H9 (cell line): Measurements from ENCODE around the gene RETN. TPM values are rescaled to one million over a fixed set of nuclear protein-coding genes. Genes with fewer than 3 reads are reported as not detected.

Experiments
- DNase-seq: peaks from one replicate; pipeline ENCODE4 v3.0.0-alpha.2; 2017
- H2AFZ ChIP-seq: one replicate; pipeline ENCODE4 v1.6.1; 2013; ENCODE audit warnings: mild to moderate bottlenecking, low read length, control low read depth, moderate library complexity
- H2AK5ac ChIP-seq: 2 replicates; pipeline ENCODE4 v1.6.1; 2013; ENCODE audit warnings: low read length, control low read depth, mixed read lengths; ENCODE audit not compliant: insufficient read length
- H2BK120ac ChIP-seq: one replicate; pipeline ENCODE4 v1.6.1; 2013; ENCODE audit warnings: low read depth, mild to moderate bottlenecking, low read length, control low read depth, inconsistent platforms; ENCODE audit not compliant: poor library complexity, severe bottlenecking
- H2BK12ac ChIP-seq: 2 replicates; pipeline ENCODE4 v1.6.1; 2013; ENCODE audit warnings: low read length, control low read depth, mixed read lengths, low read depth; ENCODE audit not compliant: insufficient read length
- H2BK15ac ChIP-seq: 2 replicates; pipeline ENCODE4 v1.6.1; 2013; ENCODE audit warnings: low read depth, low read length, control low read depth
- H2BK20ac ChIP-seq: one replicate; pipeline ENCODE4 v1.6.1; 2013; ENCODE audit warnings: low read depth, mild to moderate bottlenecking, low read length, control low read depth, inconsistent platforms; ENCODE audit not compliant: poor library complexity, severe bottlenecking
- H2BK5ac ChIP-seq: 2 replicates; pipeline ENCODE4 v1.6.1; 2013; ENCODE audit warnings: low read length, control low read depth, mixed read lengths; ENCODE audit not compliant: insufficient read length
- H3K14ac ChIP-seq: 2 replicates; pipeline ENCODE4 v1.6.1; 2013; ENCODE audit warnings: low read length, control low read depth; ENCODE audit not compliant: insufficient read depth
- H3K18ac ChIP-seq: 2 replicates; pipeline ENCODE4 v1.6.1; 2013; ENCODE audit warnings: low read depth, mild to moderate bottlenecking, mixed read lengths, low read length, control low read depth; ENCODE audit not compliant: insufficient read length
- H3K23ac ChIP-seq: 2 replicates; pipeline ENCODE4 v1.6.1; 2013; ENCODE audit warnings: low read length, control low read depth, mixed read lengths, low read depth; ENCODE audit not compliant: insufficient read length
- H3K23me2 ChIP-seq: 2 replicates; pipeline ENCODE4 v1.6.1; 2013; ENCODE audit warnings: low read depth, mild to moderate bottlenecking, mixed read lengths, low read length, control low read depth; ENCODE audit not compliant: insufficient read length, poor library complexity, severe bottlenecking
- H3K27ac ChIP-seq: 2 replicates; pipeline ENCODE4 v1.5.1; 2013; ENCODE audit warnings: low read length, control low read depth, mixed read lengths, low read depth; ENCODE audit not compliant: insufficient read length
- H3K27me3 ChIP-seq: 2 replicates; pipeline ENCODE4 v1.6.1; 2013; ENCODE audit warnings: low read length, control low read depth, inconsistent platforms; ENCODE audit not compliant: insufficient read depth
- H3K4ac ChIP-seq: 2 replicates; pipeline ENCODE4 v1.6.1; 2013; ENCODE audit warnings: low read depth, mild to moderate bottlenecking, control low read depth, inconsistent platforms, low read length, moderate library complexity
- H3K4me1 ChIP-seq: 2 replicates; pipeline ENCODE4 v1.6.1; 2013; ENCODE audit warnings: low read length, control low read depth, inconsistent platforms; ENCODE audit not compliant: insufficient read depth
- H3K4me2 ChIP-seq: 2 replicates; pipeline ENCODE4 v1.6.1; 2013; ENCODE audit warnings: low read length, control low read depth, mixed read lengths; ENCODE audit not compliant: insufficient read length, insufficient read depth
- H3K56ac ChIP-seq: 2 replicates; pipeline ENCODE4 v1.6.1; 2013; ENCODE audit warnings: low read depth, mild to moderate bottlenecking, mixed read lengths, low read length, control low read depth; ENCODE audit not compliant: insufficient read length
- H3K79me1 ChIP-seq: 2 replicates; pipeline ENCODE4 v1.6.1; 2013; ENCODE audit warnings: low read depth, mild to moderate bottlenecking, moderate library complexity, low read length, control low read depth, inconsistent platforms; ENCODE audit not compliant: insufficient read depth, poor library complexity, severe bottlenecking
- H3K79me2 ChIP-seq: 2 replicates; pipeline ENCODE4 v1.6.1; 2013; ENCODE audit warnings: low read length, control low read depth, inconsistent platforms; ENCODE audit not compliant: insufficient read depth
- H3K9ac ChIP-seq: 2 replicates; pipeline ENCODE4 v1.6.1; 2013; ENCODE audit warnings: low read length, control low read depth, mixed read lengths; ENCODE audit not compliant: insufficient read length; ENCODE audit errors: extremely low read depth
- H3K9me3 ChIP-seq: one replicate; pipeline ENCODE4 v1.6.1; 2013; ENCODE audit warnings: low read depth, low read length, inconsistent platforms; ENCODE audit not compliant: control insufficient read depth
- H3T11ph ChIP-seq: one replicate; pipeline ENCODE4 v1.6.1; 2013; ENCODE audit warnings: mild to moderate bottlenecking, low read length, control low read depth, inconsistent platforms
- H4K20me1 ChIP-seq: one replicate; pipeline ENCODE4 v1.6.1; 2013; ENCODE audit not compliant: control insufficient read depth, insufficient read length, insufficient read depth
- H4K5ac ChIP-seq: 2 replicates; pipeline ENCODE4 v1.6.1; 2013; ENCODE audit warnings: low read depth, mild to moderate bottlenecking, mixed read lengths, low read length, control low read depth; ENCODE audit not compliant: insufficient read length
- H4K8ac ChIP-seq: replicated peaks from 2 replicates; pipeline ENCODE4 v1.6.1; 2013; ENCODE audit warnings: low read length, control low read depth, mixed read lengths, low read depth; ENCODE audit not compliant: insufficient read length
- H4K91ac ChIP-seq: 2 replicates; pipeline ENCODE4 v1.6.1; 2013; ENCODE audit warnings: low read depth, mild to moderate bottlenecking, moderate library complexity, mixed read lengths, low read length, control low read depth; ENCODE audit not compliant: insufficient read length
- H3K27ac Mint-ChIP-seq, 3 experiments: 2 replicates in 2 of 3; 3 replicates in 1 of 3; pipeline ENCODE4 v1.8.0; 2020 to 2021; ENCODE audit warnings: mixed read lengths in 3 of 3, mild to moderate bottlenecking in 1 of 3, moderate library complexity in 1 of 3
- H3K27me3 Mint-ChIP-seq: 2 replicates; pipeline ENCODE4 v1.8.0; 2021; ENCODE audit warnings: low read depth, mild to moderate bottlenecking, moderate library complexity, mixed read lengths
- H3K36me3 Mint-ChIP-seq, 3 experiments: 2 replicates in 2 of 3; 3 replicates in 1 of 3; pipeline ENCODE4 v1.8.0; 2020 to 2021; ENCODE audit warnings: low read depth in 3 of 3, mixed read lengths in 3 of 3; ENCODE audit not compliant: insufficient read depth in 1 of 3
- H3K4me1 Mint-ChIP-seq, 2 experiments: 2 replicates each; pipeline ENCODE4 v1.8.0; 2020; ENCODE audit warnings: mixed read lengths in 2 of 2
- H3K4me3 Mint-ChIP-seq, 2 experiments: 2 replicates in 1 of 2; 3 replicates in 1 of 2; pipeline ENCODE4 v1.8.0; 2020 to 2021; ENCODE audit warnings: mild to moderate bottlenecking in 2 of 2, mixed read lengths in 2 of 2, moderate library complexity in 1 of 2
- H3K9me3 Mint-ChIP-seq, 2 experiments: 2 replicates in 1 of 2; 3 replicates in 1 of 2; pipeline ENCODE4 v1.8.0; 2020; ENCODE audit warnings: mild to moderate bottlenecking in 2 of 2, mixed read lengths in 2 of 2, moderate library complexity in 1 of 2
- WGBS: extraction: QIAGEN DNeasy Blood & Tissue Kit; methylation state at CpG from one replicate; pipeline ENCODE4 v1.1.7; 2013; ENCODE audit warnings: missing lambda C conversion rate, low lambda C conversion rate, mixed read lengths; ENCODE audit not compliant: insufficient read length; ENCODE audit errors: extremely low coverage; 5-methylcytosine and 5-hydroxymethylcytosine counted together
- total RNA-seq: library from RNA; stranded (reverse); gene quantifications from 2 replicates; pipeline ENCODE4 v1.2.1, GENCODE V29; 2021
- TF ChIP-seq, protein P1 (sequence below): fragments of 200-600 bp; sonication (generic); conservative IDR thresholded peaks from 3 replicates; pipeline ENCODE4 v1.8.0; 2021; ENCODE audit warnings: antibody characterized with exemption, mild to moderate bottlenecking

Gene RETN
- total RNA-seq, 1 experiment from 2014 or later, result not detected

DNA sequence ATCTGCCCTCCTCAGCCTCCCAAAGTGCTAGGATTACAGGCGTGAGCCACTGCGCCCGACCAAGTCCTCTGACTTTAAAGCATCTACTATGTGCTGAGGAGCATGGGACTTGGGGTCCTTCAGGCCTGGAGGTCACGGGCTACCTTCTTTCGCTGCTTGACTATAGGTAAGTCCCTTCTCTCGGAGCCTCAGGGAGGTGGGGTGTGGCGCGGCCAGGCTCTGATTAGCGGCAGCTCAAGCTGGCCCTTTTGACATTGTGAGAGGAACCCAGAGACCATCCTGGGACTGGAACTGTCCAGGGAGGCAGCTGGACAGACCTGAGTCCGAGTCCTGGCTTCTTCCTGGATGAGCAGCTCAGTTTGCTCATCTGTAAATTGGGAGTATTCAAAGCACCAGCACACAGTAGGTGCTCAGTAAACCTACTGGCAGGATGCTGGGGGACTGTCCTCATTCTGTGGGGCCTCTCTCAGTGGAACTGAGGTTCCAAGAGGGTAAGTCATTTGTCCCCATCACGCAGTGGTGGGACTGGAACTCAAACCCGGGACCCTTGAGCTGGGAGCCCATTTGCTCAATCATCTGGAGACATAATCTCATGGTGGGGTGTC lies 32.3 kb downstream of the RETN start:
- Mint-ChIP-seq H3K4me1 (peaks cover 8 to 33% of the 10 kb centered on the region in 2 experiments), H3K9me3 (no peaks in the 10 kb centered on the region), H3K27ac (no peak overlapping the region), H3K4me3 (no peak overlapping the region), H3K36me3 (no peaks in the 10 kb centered on the region; a peak in 1 of 7 replicates), H3K27me3 (peaks cover 64% of the 10 kb centered on the region)
- Histone ChIP-seq H3K23ac (no peak overlapping the region), H3K4me1 (no peaks in the 10 kb centered on the region; the same call in 1 of the 2 replicates), H3K27ac (no peak overlapping the region), H2BK20ac (no peak overlapping the region), H2BK12ac (no peak overlapping the region), H3K23me2 (no peaks in the 10 kb centered on the region), H3K56ac (no peak overlapping the region), H3K79me2 (no peaks in the 10 kb centered on the region), H3K4me2 (no peak overlapping the region), H2BK5ac (no peak overlapping the region), H3T11ph (no peak overlapping the region), H3K9ac (no peak overlapping the region), H3K14ac (no peak overlapping the region), H4K20me1 (no peaks in the 10 kb centered on the region), H4K91ac (no peak overlapping the region), H4K5ac (no peak overlapping the region), H4K8ac (no peak overlapping the region), H2BK15ac (no peak overlapping the region), H3K79me1 (no peaks in the 10 kb centered on the region), H3K27me3 (no peaks in the 10 kb centered on the region), H2AK5ac (no peak overlapping the region), H3K9me3 (no peaks in the 10 kb centered on the region), H2BK120ac (no peak overlapping the region), H3K4ac (no peak overlapping the region), H2AFZ (no peak overlapping the region), H3K18ac (no peak overlapping the region)
- no peak for DNase-seq
- WGBS, result no CpG with 5 or more reads among the region's 12 CpGs
- TF ChIP-seq, protein P1, sequence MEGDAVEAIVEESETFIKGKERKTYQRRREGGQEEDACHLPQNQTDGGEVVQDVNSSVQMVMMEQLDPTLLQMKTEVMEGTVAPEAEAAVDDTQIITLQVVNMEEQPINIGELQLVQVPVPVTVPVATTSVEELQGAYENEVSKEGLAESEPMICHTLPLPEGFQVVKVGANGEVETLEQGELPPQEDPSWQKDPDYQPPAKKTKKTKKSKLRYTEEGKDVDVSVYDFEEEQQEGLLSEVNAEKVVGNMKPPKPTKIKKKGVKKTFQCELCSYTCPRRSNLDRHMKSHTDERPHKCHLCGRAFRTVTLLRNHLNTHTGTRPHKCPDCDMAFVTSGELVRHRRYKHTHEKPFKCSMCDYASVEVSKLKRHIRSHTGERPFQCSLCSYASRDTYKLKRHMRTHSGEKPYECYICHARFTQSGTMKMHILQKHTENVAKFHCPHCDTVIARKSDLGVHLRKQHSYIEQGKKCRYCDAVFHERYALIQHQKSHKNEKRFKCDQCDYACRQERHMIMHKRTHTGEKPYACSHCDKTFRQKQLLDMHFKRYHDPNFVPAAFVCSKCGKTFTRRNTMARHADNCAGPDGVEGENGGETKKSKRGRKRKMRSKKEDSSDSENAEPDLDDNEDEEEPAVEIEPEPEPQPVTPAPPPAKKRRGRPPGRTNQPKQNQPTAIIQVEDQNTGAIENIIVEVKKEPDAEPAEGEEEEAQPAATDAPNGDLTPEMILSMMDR, result no peak
